GM18909 (cell line): ENCODE measurements around the gene KIAA0513.

Source experiments
- ATAC-seq: cut with Tn5 transposase; IDR thresholded peaks from one replicate; pipeline ENCODE4 v1.9.1; 2021; ENCODE audit warnings: mild to moderate bottlenecking; ENCODE audit not compliant: unreplicated experiment, poor library complexity

Gene KIAA0513

GRCh38 chr16:85004587-85005205, 22.9 kb upstream of the KIAA0513 start:
- no peak for ATAC-seq

GRCh38 chr16:85005285-85006069, 22.1 kb upstream of the KIAA0513 start:
- ATAC-seq: no peak

GRCh38 chr16:85006639-85007038, 21.0 kb upstream of the KIAA0513 start:
- no peak for ATAC-seq

GRCh38 chr16:85007496-85008214, 19.9 kb upstream of the KIAA0513 start:
- ATAC-seq: no peak

- no peak for ATAC-seq
Observed at GRCh38 chr16:85008271-85008670, 19.3 kb upstream of the KIAA0513 start.

- ATAC-seq: no peak
Observed at GRCh38 chr16:85010446-85010930, 17.1 kb upstream of the KIAA0513 start.

GRCh38 chr16:85010931-85011845, 16.4 kb upstream of the KIAA0513 start, which contains the start of gene ZDHHC7:
ZDHHC7 (minus strand) TSS chr16:85011535; CDS start chr16:84990618, 20,917 bp downstream.
- ATAC-seq: peak; percentile 93

- ATAC-seq: peak; percentile 5
Observed at GRCh38 chr16:85011846-85012284, 15.7 kb upstream of the KIAA0513 start.

GRCh38 chr16:85014311-85014710, 13.3 kb upstream of the KIAA0513 start:
- no peak for ATAC-seq

GRCh38 chr16:85015481-85016187, 12.0 kb upstream of the KIAA0513 start:
- ATAC-seq: no peak

- no peak for ATAC-seq
Observed at GRCh38 chr16:85017151-85017550, 10.4 kb upstream of the KIAA0513 start.

GRCh38 chr16:85017633-85018032, 10.0 kb upstream of the KIAA0513 start:
- no peak for ATAC-seq

- ATAC-seq: no peak
Observed at GRCh38 chr16:85018529-85019236, 8.9 kb upstream of the KIAA0513 start.

GRCh38 chr16:85019659-85020245, 7.8 kb upstream of the KIAA0513 start:
- no peak for ATAC-seq

- ATAC-seq: no peak
Observed at GRCh38 chr16:85025781-85026653, 1.6 kb upstream of the KIAA0513 start.

GRCh38 chr16:85026703-85027102, 892 bp upstream of the KIAA0513 start:
- no peak for ATAC-seq

- no peak for ATAC-seq
Observed at GRCh38 chr16:85027958-85028684, 526 bp downstream of the KIAA0513 start.
